WTC11 (cell line): Measurements from ENCODE around the gene GNAO1. TPM values are rescaled to one million over a fixed set of nuclear protein-coding genes. Genes with fewer than 3 reads are reported as not detected.

Experiments
- ATAC-seq: fragments of 200-7000 bp; cut with Tn5 transposase; 2 replicates; pipeline ENCODE4 v1.10.0; 2021; ENCODE audit warnings: mild to moderate bottlenecking, moderate library complexity
- CTCF ChIA-PET: fragments of 300-600 bp; sonication (Branson Sonifier 250); formaldehyde crosslinking; loops from one replicate; lab custom pipeline; 2021; ENCODE audit warnings: antibody characterized with exemption; lab: Charles Lee
- POLR2A ChIA-PET: fragments of 350-600 bp; sonication (Branson Sonifier 250); formaldehyde crosslinking; loops from one replicate; lab custom pipeline; 2021; ENCODE audit warnings: antibody characterized with exemption; lab: Charles Lee
- DNase-seq: peaks from one replicate; pipeline ENCODE4 v3.0.0; 2021; ENCODE audit warnings: low spot score
- H3K27ac Mint-ChIP-seq: 2 replicates; pipeline ENCODE4 v1.8.0; 2021; ENCODE audit warnings: mixed read lengths
- H3K27me3 Mint-ChIP-seq: 2 replicates; pipeline ENCODE4 v1.8.0; 2021; ENCODE audit warnings: low read depth, mild to moderate bottlenecking, moderate library complexity, mixed read lengths
- H3K36me3 Mint-ChIP-seq: 2 replicates; pipeline ENCODE4 v1.8.0; 2021; ENCODE audit warnings: mixed read lengths
- H3K4me1 Mint-ChIP-seq: 2 replicates; pipeline ENCODE4 v1.8.0; 2022; ENCODE audit warnings: mixed read lengths
- H3K4me3 Mint-ChIP-seq: 2 replicates; pipeline ENCODE4 v1.8.0; 2021; ENCODE audit warnings: mild to moderate bottlenecking, moderate library complexity, mixed read lengths
- H3K9me3 Mint-ChIP-seq: 2 replicates; pipeline ENCODE4 v1.8.0; 2021; ENCODE audit warnings: mixed read lengths
- AFF4 ChIP-seq: sonication (generic); formaldehyde crosslinking; IDR thresholded peaks from 2 replicates; pipeline ENCODE4 v1.8.1; 2023; ENCODE audit warnings: mild to moderate bottlenecking, missing genetic modification reagents, borderline replicate concordance
- ATF3 ChIP-seq: sonication (generic); formaldehyde crosslinking; conservative IDR thresholded peaks from 2 replicates; pipeline ENCODE4 v1.8.1; 2022; ENCODE audit warnings: mild to moderate bottlenecking, missing genetic modification reagents
- CREB1 ChIP-seq: sonication (generic); formaldehyde crosslinking; IDR thresholded peaks from 2 replicates; pipeline ENCODE4 v1.8.0; 2023; ENCODE audit warnings: mild to moderate bottlenecking, missing genetic modification reagents
- ESRRA ChIP-seq: sonication (generic); formaldehyde crosslinking; IDR thresholded peaks from 2 replicates; pipeline ENCODE4 v1.8.1; 2022; ENCODE audit warnings: mild to moderate bottlenecking, missing genetic modification reagents, borderline replicate concordance
- ETV6 ChIP-seq: sonication (generic); formaldehyde crosslinking; IDR thresholded peaks from 2 replicates; pipeline ENCODE4 v1.8.1; 2022; ENCODE audit warnings: mild to moderate bottlenecking, missing genetic modification reagents
- MYBL2 ChIP-seq: sonication (generic); formaldehyde crosslinking; IDR thresholded peaks from 2 replicates; pipeline ENCODE4 v1.8.1; 2023; ENCODE audit warnings: mild to moderate bottlenecking, moderate library complexity, missing genetic modification reagents
- NFATC4 ChIP-seq: fragments of 250-450 bp; sonication (Bioruptor Pico); IDR thresholded peaks from 2 replicates; pipeline ENCODE4 v1.9.0; 2021; ENCODE audit warnings: mild to moderate bottlenecking
- OVOL2 ChIP-seq: fragments of 250-450 bp; sonication (Bioruptor Pico); IDR thresholded peaks from 2 replicates; pipeline ENCODE4 v1.9.0; 2021; ENCODE audit warnings: mild to moderate bottlenecking, borderline replicate concordance
- TCF7 ChIP-seq: sonication (generic); formaldehyde crosslinking; IDR thresholded peaks from 2 replicates; pipeline ENCODE4 v1.8.0; 2022; ENCODE audit warnings: mild to moderate bottlenecking, low read depth, missing genetic modification reagents, moderate library complexity
- TP53 ChIP-seq: sonication (generic); formaldehyde crosslinking; IDR thresholded peaks from 2 replicates; pipeline ENCODE4 v1.8.1; 2023; ENCODE audit warnings: mild to moderate bottlenecking, missing genetic modification reagents
- ZBTB43 ChIP-seq: sonication (generic); formaldehyde crosslinking; IDR thresholded peaks from 2 replicates; pipeline ENCODE4 v1.8.1; 2023; ENCODE audit warnings: mild to moderate bottlenecking, missing genetic modification reagents
- ZNF232 ChIP-seq: sonication (generic); formaldehyde crosslinking; IDR thresholded peaks from 2 replicates; pipeline ENCODE4 v1.8.0; 2022; ENCODE audit warnings: mild to moderate bottlenecking, missing genetic modification reagents
- ZNF263 ChIP-seq: sonication (generic); formaldehyde crosslinking; IDR thresholded peaks from 2 replicates; pipeline ENCODE4 v1.8.1; 2022; ENCODE audit warnings: low read depth, mild to moderate bottlenecking, moderate library complexity, missing genetic modification reagents
- ZNF317 ChIP-seq: sonication (generic); formaldehyde crosslinking; IDR thresholded peaks from 2 replicates; pipeline ENCODE4 v1.8.1; 2023; ENCODE audit warnings: low read depth, mild to moderate bottlenecking, moderate library complexity, missing genetic modification reagents, borderline replicate concordance
- ZNF512 ChIP-seq: sonication (generic); formaldehyde crosslinking; IDR thresholded peaks from 2 replicates; pipeline ENCODE4 v1.8.1; 2022; ENCODE audit warnings: missing genetic modification reagents, borderline replicate concordance
- total RNA-seq: library from RNA; stranded (reverse); gene quantifications from 3 replicates; pipeline ENCODE4 v1.2.3, GENCODE V29; 2021
- TF ChIP-seq, protein P1 (sequence below): sonication (generic); formaldehyde crosslinking; IDR thresholded peaks from 2 replicates; pipeline ENCODE4 v1.8.1; 2023; ENCODE audit warnings: mild to moderate bottlenecking, missing genetic modification reagents, moderate library complexity
- TF ChIP-seq, protein P2 (sequence below): fragments of 250-450 bp; sonication (Bioruptor Pico); IDR thresholded peaks from 2 replicates; pipeline ENCODE4 v1.9.0; 2021; ENCODE audit warnings: moderate library complexity, mild to moderate bottlenecking, inconsistent platforms, borderline replicate concordance
- TF ChIP-seq, protein P3 (sequence below): sonication (generic); formaldehyde crosslinking; IDR thresholded peaks from 2 replicates; pipeline ENCODE4 v1.8.0; 2022; ENCODE audit warnings: mild to moderate bottlenecking, missing genetic modification reagents
- TF ChIP-seq, protein P4 (sequence below): fragments of 250-450 bp; sonication (Bioruptor Pico); IDR thresholded peaks from 2 replicates; pipeline ENCODE4 v1.8.0; 2021; ENCODE audit warnings: mild to moderate bottlenecking

The GNAO1 gene
- total RNA-seq, 1 experiment from 2014 or later = 30.6 TPM

DNA sequence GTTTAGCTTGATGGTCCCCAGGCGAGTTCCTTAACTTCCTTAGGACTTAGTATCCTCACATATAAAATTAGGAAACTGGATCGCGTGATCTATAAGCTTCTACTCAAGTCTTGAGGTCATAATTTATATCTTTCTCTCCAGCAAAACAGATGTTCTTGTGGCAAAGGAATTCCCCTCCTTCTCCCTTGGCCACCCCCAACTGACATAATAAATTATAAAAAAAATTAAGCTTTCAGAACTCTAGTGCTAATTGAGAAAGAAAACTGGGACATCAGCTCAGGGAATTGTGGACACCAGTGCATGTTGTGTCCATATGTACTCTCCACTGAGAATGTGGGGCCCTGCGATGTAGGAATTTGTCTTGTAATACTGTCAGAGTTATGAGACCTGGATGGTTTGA lies 13.5 kb downstream of the GNAO1 start (continued):
- TF ChIP-seq, protein P1, sequence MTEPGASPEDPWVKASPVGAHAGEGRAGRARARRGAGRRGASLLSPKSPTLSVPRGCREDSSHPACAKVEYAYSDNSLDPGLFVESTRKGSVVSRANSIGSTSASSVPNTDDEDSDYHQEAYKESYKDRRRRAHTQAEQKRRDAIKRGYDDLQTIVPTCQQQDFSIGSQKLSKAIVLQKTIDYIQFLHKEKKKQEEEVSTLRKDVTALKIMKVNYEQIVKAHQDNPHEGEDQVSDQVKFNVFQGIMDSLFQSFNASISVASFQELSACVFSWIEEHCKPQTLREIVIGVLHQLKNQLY (CRISPR knock-in tag) = no peak
- TF ChIP-seq ETV6 (CRISPR knock-in tag) (no peak), ZNF512 (CRISPR knock-in tag) (no peak), MYBL2 (CRISPR knock-in tag) (no peak)

GRCh38 chr16:56206951-56207350 lies 15.7 kb downstream of the GNAO1 start:
- Mint-ChIP-seq H3K4me1 (peaks cover 15% of the 10 kb centered on the region), H3K9me3 (no peaks in the 10 kb centered on the region), H3K36me3 (no peaks in the 10 kb centered on the region), H3K27me3 (no peaks in the 10 kb centered on the region), H3K4me3 (no peak overlapping the region), H3K27ac (no peak overlapping the region)
- TF ChIP-seq CREB1 = no peak
- TF ChIP-seq OVOL2 (CRISPR knock-in tag) = no peak
- TF ChIP-seq NFATC4 (CRISPR knock-in tag) = no peak
- no peak for TF ChIP-seq ZNF263 (CRISPR knock-in tag)
- no peak for TF ChIP-seq ZNF232 (CRISPR knock-in tag)
- TF ChIP-seq ATF3 (CRISPR knock-in tag) = no peak
- DNase-seq (no peak), ATAC-seq (no peak)
- ChIA-PET CTCF (no interaction called here), POLR2A (no interaction called here)

DNA sequence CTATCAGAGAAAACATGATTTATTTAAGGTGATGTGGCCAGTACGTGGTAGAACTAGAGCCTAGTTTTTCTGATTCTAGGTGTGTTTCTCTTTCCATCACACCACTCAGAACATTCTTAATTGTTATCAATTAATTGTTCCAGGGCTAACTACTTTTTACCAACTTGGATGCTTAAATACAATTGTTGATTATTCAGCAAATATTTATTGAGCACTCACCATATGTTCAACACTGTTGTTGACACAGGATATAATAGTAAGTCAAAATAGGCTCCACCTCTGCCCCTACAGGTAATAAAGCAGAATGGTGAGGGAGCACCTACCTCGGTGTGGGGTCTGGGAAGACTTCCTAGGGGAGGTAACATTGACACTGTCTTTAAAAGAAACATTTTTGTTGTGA lies 16.1 kb downstream of the GNAO1 start:
- DNase-seq (no peak), ATAC-seq (no peak)
- H3K4me3 Mint-ChIP-seq = no peak overlapping the region
- H3K27ac Mint-ChIP-seq = no peak overlapping the region
- POLR2A ChIA-PET = no interaction called here
- H3K36me3 Mint-ChIP-seq = no peaks in the 10 kb centered on the region
- CTCF ChIA-PET = no interaction called here
- peaks cover 19% of the 10 kb centered on the region for H3K4me1 Mint-ChIP-seq
- no peaks in the 10 kb centered on the region for H3K27me3 Mint-ChIP-seq
- H3K9me3 Mint-ChIP-seq = no peaks in the 10 kb centered on the region
- TF ChIP-seq ZBTB43 (CRISPR knock-in tag) = no peak
- TF ChIP-seq AFF4 = no peak
- TF ChIP-seq TCF7 (CRISPR knock-in tag) = no peak
- no peak for TF ChIP-seq TP53 (CRISPR knock-in tag)
- TF ChIP-seq, protein P2, sequence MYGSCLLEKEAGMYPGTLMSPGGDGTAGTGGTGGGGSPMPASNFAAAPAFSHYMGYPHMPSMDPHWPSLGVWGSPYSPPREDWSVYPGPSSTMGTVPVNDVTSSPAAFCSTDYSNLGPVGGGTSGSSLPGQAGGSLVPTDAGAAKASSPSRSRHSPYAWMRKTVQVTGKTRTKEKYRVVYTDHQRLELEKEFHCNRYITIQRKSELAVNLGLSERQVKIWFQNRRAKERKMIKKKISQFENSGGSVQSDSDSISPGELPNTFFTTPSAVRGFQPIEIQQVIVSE = no peak
- TF ChIP-seq, protein P3, sequence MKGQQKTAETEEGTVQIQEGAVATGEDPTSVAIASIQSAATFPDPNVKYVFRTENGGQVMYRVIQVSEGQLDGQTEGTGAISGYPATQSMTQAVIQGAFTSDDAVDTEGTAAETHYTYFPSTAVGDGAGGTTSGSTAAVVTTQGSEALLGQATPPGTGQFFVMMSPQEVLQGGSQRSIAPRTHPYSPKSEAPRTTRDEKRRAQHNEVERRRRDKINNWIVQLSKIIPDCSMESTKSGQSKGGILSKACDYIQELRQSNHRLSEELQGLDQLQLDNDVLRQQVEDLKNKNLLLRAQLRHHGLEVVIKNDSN (CRISPR knock-in tag) = no peak
- TF ChIP-seq, protein P1 (CRISPR knock-in tag) = no peak
- TF ChIP-seq ZNF512 (CRISPR knock-in tag) = no peak
- TF ChIP-seq ZNF317 (CRISPR knock-in tag) = no peak
- no peak for TF ChIP-seq ESRRA (CRISPR knock-in tag)
- TF ChIP-seq, protein P4, sequence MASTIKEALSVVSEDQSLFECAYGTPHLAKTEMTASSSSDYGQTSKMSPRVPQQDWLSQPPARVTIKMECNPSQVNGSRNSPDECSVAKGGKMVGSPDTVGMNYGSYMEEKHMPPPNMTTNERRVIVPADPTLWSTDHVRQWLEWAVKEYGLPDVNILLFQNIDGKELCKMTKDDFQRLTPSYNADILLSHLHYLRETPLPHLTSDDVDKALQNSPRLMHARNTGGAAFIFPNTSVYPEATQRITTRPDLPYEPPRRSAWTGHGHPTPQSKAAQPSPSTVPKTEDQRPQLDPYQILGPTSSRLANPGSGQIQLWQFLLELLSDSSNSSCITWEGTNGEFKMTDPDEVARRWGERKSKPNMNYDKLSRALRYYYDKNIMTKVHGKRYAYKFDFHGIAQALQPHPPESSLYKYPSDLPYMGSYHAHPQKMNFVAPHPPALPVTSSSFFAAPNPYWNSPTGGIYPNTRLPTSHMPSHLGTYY (CRISPR knock-in tag) = no peak
